ENCODE results near the gene GSS.
"Not testable (repeated sequence)": the region's sequence is repeated elsewhere in the genome, so short reads cannot be mapped to it uniquely, and the experiment has no call there.

GSS gene

DNA sequence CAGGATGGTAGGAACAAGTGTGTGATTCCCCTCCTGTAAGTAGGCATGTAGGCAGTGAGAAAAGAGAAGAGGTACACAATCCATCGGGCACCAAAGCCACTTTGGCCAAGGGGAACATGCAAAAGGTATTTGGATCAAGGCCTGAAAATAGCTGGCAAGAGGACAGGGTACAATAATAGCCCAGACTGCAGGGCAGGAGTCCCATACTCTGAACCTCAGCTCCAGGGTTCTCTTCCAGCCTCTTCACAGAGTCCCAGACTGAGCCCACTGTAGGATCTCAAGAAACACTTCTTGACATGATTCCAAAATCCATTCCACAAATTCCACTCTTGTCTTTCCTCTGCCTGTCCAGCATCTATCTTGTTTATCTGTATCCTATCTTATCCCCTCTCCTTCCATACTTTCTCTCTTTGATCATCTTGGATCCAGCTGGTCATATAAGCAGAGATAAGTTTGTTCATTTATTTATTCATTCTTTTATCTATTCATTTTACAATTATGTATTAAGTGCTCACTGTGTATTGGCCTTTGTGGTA lies 59.5 kb downstream of the GSS start:
- DNase-seq = no peak

DNA sequence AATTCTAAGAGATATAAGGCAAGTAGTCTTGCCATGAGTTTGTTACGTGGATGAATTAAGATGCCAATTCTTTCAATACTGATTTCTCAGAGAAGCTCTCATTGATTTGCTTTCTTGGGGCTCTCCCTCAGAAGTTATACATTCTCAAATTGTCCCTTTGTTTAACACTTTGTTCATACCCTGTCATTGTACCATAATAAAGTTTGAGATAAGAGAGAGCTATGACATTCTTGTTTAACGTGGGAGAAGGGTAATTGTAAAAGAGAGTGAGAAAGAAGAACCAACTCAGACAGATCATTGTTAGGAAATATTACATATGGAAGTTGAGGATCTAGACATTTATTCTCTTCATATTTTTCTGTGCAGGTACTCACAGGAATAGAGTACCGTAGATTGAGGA lies 60.1 kb downstream of the GSS start:
- no peak for DNase-seq

DNA sequence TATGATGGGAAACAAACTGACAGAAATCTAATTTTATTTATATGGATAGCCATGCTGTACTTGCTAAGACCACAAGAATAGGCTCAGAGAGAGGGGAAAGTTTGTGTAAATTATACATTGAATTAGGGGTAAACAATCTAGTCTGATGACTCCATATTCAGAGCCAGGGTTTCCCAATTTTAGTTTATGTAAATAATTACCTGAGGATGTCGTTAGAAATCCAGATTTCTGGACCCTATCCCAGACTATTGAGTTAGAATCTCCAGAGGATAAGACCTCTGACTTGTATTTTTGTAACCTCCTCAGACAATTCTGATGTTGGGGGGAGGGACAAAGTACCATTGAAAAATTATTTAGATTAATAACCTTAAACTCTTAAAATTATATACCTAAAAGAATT lies 60.9 kb downstream of the GSS start:
- DNase-seq = no peak

DNA sequence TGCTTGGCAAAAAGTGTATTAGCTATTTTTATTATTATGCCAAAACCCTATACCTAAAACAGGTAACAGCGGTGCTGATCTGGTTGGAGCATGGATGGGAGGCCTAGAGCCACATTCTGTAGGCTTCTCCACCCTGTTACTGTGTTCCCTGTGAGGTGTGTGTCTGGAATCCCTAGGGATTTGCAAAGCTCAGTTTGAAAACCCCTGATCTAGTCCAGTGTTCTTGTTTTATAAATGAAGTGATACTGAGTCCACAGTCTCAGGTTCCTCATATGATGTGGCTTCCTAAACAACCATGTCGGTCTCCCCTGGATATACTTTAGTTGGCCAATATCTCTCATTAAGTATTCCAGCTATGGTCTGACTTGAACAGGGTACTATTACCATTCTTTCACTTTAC lies 62.9 kb downstream of the GSS start:
- DNase-seq = no peak

DNA sequence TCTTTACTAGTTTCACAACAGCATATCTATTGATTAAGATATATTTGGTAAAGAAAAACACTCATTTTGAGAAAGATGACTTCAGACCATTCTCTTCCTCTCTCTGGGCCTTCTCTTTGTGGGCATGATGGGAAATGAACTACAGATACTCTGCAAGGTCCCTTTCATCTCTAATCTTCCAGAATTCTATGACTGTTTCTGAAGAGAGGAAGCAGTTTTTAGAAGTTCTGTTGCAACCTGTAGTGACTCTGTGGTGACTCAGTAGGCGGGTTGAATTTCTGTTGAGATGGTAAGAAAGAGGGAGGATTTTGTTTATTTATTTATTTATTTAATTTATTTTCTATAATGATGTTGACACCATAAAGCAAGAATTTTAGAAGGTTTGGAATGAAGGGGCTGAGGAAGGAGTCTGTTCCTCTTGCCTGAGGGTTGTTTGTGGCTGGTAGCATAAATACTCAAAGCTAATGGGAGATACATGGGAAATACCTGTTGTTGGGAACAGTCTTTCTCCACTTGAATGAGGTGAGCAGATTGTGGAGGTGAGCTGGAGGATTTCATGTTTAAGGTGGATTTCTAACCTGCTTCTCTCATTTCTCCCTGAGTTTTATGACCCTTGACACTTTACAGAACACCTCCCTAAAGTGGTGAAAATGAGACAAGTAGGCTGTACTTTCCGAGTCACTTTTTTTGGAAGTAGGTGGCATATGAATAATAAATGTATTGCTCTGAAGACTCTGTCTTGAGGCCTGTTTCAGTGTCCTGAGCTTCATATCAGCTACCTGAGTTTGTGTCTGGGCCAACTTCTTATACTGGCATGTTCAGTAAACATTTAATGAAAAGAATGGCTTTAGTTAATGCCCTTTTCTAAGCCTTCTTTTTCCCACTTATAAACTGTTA lies 64.2 kb downstream of the GSS start:
- DNase-seq = peak in 1 of 2 experiments; percentile 45

DNA sequence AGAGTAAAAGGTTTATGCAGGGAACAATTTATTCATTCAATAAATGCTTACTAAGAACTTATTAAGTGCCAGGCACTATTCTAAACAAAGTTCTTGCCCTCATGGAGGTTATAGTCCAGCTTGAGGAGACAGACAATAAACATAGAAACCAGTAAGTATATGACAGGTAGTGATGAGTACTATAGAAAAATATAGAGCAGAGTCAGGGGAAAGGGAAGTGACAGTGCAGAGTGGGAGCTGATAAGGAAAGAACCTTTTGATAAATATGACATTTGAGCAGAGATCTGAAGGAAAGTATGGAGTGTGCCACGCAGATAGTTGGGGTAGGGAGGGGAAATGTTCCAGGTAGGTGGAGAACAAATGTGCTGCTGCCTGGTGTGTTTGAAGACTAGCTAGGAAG lies 67.1 kb downstream of the GSS start:
- no peak for DNase-seq

DNA sequence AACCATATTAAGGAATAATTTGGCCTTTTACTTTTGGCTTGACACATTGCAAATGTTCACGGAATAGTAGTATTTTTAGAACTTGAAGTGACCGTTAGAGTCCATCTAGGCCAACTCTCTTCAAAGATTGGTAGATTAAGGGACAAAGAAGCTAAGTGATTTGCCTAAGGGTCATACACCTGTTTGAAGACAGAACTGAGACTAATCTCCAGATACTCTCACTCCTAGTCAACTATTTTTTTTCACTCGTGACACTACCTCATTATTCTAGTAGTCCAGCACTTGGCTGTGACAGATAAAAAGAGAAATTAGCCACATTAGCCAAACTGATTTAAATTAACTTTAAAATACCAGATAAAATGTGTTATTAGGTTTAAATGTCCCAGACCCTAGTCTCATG lies 68.6 kb downstream of the GSS start:
- DNase-seq = no peak

DNA sequence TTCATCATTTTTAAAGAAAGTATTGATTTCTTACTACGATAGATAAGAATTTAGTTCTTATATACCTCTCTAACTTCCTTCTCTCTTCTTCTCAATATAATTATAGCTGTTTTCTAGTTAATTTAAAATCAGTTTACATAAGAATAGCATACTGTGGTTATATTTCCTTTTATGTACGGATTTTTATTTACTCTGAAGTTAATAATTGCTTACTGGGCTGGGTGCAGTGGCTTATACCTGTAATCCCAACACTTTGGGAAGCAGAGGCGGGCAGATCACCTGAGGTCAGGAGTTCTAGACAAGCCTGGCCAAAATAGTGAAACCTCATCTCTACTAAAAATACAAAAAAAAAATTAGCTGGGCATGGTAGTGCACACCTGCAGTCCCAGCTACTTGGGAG lies 69.5 kb downstream of the GSS start:
- DNase-seq = no peak

DNA sequence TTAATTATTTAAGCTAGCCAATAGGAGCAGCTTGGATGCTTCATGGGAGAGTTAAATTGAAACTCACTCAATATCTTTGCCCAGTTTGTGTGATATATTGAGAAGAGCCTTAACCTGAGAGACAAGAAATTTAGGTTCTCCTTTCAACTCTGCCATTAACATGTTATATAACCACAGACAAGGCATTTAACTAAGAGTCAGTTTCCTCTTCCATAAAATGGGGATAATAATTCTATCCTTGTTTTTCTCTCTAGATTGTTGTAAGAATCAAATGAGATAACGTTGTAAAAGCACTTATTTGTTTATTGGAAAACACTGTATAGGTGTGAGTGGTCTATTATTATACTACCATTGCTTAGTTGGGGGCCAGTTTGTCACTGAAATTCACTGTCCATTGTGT lies 71.3 kb downstream of the GSS start:
- DNase-seq = no peak

DNA sequence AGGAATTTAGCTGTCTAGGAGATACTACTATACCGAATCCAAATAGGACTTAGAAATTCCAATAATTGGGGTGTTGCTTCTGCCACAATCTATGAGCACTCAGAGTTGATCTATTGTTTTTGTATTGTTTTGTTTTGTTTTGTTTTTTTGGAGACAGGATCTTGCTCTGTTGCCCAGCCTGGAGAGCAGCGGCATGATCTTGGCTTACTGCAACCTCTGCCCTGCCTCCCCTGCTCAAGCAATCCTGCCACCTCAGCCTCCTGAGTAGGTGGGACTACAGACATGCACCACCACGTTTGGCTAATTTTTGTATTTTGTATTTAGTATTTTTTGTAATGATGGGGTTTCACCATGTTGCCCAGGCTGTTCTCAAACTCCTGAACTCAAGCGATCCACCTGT lies 71.8 kb downstream of the GSS start:
- DNase-seq = no peak

DNA sequence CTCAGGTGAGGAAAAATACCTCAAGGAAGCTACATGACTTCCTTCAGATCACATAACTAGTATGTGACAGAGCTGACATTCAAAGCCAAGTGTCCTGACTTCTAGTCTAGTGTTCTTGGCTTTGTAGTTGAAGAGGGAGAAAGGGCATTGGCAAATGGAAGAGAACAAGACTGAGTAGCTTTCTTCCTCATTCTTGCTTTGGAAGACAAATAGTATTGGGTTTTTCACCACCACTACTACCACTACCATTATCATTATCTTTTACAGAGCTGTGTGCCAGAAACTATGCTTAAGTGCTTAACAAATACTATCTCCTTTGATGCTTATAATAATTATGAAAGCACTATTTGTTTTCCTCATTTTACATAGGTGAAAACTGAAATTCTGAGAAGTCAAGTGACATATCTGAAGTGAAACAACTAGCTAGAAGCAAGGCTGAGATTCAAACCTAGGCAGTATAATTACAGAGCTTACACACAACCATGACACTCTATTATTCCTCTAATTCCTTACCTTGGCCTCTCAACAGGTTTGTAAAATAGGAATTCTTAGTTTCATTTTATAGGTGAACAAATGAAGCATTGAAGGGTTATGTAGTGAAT lies 72.4 kb downstream of the GSS start:
- DNase-seq = no peak

DNA sequence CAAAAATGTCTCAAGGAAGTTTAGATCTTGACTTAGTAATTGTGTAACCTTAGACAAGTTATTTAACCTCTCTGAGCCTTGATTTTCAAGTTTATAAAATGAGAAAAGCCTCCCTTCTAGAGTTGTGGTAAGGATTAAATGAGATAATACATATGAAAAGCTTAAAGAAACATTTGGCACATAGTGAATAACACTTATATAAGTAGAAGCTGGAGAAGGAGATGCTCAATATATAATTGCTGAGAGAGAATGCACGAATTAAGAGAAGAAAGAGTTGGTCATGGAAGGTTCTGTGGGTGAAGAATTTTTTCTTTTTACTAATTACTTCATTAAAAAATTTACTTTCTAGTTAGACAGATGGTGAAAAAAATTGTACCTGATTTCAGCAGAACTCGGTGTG lies 73.9 kb downstream of the GSS start:
- DNase-seq = no peak

DNA sequence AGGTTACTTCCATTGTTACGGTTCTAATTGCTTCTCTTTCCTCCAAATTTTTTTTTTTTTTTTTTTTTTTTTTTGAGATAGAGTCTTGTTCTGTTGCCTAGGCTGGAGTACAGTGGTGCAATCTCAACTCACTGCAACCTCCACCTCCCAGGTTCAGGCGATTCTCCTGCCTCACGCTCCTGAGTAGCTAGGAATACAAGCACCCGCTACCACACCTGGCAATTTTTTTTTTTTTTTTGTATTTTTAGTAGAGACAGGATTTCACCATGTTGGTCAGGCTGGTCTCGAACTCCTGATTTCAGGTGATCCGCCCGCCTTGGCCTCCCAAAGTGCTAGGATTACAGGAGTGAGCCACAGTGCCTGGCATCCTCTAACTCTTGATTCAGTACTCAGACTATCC lies 74.6 kb downstream of the GSS start:
- not testable (repeated sequence) for DNase-seq

DNA sequence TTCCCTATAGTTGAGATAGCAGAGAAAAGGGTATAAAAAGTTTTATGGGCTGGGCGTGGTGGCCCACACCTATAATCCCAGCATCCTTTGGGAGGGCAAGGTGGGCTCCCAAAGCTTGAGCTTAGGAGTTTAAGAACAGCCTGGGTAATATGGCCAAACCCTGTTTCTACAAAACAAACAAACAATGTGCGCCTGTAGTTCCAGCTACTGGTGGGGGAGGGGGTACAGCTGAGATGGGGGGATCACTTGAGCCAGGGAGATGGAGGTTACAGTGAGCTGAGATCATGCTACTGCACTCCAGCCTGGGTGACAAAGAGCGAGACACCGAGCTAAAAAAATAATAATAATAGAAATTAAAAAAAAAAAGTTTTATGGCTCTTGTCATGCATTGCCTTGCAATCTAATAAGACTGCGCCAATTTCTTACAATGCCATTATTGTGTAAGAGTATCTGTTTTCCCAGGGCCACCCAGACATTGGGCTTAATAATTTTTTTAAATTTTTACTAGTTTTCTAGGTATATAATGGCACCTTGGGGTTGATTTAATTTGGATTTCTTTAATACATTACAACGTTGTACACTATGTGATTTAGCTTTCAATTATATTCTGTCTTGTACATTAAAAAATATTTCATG lies 75.3 kb downstream of the GSS start:
- no peak for DNase-seq
